ENCODE data around the gene APBB2. TPM values are rescaled to one million over a fixed set of nuclear protein-coding genes. Genes with fewer than 3 reads are reported as not detected.
"Not testable (repeated sequence)": the region's sequence is repeated elsewhere in the genome, so short reads cannot be mapped to it uniquely, and the experiment has no call there.

APBB2 gene
- total RNA-seq, 4 donors from 2014 or later = 66.3 to 133 (median 90.2) TPM

DNA sequence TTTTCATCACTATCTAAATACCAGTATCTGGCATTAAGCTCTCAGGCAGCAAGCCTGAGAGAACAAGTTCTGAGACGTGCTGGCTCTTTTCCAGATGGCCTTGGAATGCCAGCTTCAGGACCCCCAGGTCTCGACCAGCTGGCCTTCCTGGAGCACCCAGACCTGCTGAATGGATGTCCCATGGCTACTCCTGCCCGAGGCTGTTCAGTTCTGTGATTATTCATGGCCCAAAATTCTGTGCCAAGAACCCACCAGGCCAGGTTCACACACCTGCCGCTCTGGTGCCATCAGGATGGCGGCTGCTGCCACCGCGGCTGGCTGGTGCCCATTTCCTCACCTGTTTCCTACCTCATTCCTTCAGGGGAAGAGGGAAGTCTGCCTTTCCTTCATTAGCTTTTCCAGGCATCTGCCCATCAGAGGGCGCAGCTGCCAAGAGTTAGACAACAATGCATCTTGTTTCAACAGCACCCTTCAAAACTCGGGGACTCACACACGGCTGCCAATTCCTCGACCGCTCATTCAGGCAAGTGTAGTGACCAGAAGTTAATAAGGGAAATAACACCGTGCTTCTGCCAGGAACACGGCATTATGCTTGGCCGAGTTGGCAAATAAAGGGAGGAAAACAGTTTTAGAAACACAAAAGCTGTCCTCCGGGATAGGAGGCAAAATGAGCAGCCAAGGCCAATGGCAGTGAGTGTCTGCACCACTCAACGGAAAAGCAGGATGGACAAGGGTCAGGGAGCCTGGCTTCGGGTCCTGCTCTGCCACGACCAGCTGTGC is 290.8 kb downstream of the APBB2 start:
- WGBS, 2 donors (ENCODE audit: low coverage in 1 of 2) = 79 to 100% methylated on average over 1 to 7 of the region's 19 CpGs
- Histone ChIP-seq H3K4me1 (peaks cover 0 to 10% (median 2%) of the 10 kb centered on the region in 3 donors), H3K27me3 (no peaks in the 10 kb centered on the region), H3K4me3 (no peak overlapping the region), H3K27ac (peak overlapping the region in 2 of 4 donors; percentile 23 to 26), H3K36me3 (peaks cover 0 to 32% of the 10 kb centered on the region in 2 donors), H3K9me3 (no peaks in the 10 kb centered on the region)
- TF ChIP-seq, protein P1, sequence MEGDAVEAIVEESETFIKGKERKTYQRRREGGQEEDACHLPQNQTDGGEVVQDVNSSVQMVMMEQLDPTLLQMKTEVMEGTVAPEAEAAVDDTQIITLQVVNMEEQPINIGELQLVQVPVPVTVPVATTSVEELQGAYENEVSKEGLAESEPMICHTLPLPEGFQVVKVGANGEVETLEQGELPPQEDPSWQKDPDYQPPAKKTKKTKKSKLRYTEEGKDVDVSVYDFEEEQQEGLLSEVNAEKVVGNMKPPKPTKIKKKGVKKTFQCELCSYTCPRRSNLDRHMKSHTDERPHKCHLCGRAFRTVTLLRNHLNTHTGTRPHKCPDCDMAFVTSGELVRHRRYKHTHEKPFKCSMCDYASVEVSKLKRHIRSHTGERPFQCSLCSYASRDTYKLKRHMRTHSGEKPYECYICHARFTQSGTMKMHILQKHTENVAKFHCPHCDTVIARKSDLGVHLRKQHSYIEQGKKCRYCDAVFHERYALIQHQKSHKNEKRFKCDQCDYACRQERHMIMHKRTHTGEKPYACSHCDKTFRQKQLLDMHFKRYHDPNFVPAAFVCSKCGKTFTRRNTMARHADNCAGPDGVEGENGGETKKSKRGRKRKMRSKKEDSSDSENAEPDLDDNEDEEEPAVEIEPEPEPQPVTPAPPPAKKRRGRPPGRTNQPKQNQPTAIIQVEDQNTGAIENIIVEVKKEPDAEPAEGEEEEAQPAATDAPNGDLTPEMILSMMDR (IDR thresholded peaks at IDR 0.05) = no peak
- TF ChIP-seq POLR2A (IDR thresholded peaks at IDR 0.05) (no peak), POLR2AphosphoS5 (IDR thresholded peaks at IDR 0.05) (no peak), EP300 (IDR thresholded peaks at IDR 0.05) (no peak)
- ATAC-seq = peak; percentile 35

DNA sequence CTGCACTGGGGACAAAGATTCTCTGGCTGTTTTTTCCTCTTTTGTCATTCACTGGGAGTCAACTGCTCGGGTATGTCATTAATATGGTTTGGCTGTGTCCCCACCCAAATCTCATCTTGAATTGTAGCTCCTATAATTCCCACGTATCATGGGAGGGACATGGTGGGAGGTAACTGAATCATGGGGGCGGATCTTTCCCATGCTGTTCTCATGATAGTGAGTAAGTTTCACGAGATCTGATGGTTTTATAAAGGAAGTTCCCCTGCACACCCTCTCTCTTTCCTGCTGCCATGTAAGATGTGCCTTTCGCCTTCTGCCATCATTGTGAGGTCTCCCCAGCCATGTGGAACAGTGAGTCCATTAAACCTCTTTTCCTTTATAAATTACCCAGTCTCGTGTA is 294.4 kb downstream of the APBB2 start:
- peaks cover 0 to 26% of the 10 kb centered on the region in 2 donors for H3K36me3 ChIP-seq
- H3K27me3 ChIP-seq, ATAC-seq, H3K9me3 ChIP-seq, H3K27ac ChIP-seq, H3K4me3 ChIP-seq: not testable (repeated sequence)
- H3K4me1 ChIP-seq = peaks cover 6 to 36% (median 8%) of the 10 kb centered on the region in 3 donors
- 97% methylated on average over 5 of the region's 6 CpGs for WGBS, 2 donors (ENCODE audit: low coverage in 1 of 2)

DNA sequence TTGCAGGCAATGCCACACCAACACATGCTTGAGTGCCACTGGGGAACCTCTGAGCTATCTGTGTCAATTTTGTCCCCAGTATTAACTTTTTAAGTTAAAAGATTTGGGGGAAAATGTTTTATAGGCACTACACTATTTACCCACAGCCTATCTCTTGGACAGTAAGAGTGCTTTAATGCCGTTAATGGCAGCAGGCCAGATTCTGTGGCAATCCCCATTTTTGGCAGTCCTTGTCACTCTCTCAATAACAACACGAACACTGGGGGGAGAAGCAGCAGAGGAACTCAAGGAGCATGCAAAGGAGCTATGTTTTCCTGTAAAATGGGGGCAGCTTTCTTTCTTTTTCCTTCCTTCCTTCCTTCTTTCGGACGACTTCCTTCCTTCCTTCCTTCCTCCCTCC is 296.0 kb downstream of the APBB2 start:
- TF ChIP-seq EP300 (IDR thresholded peaks at IDR 0.05) (no peak), POLR2AphosphoS5 (IDR thresholded peaks at IDR 0.05) (peak; percentile 44)
- peaks cover 6 to 36% (median 8%) of the 10 kb centered on the region in 3 donors for H3K4me1 ChIP-seq
- H3K27me3 ChIP-seq = no peaks in the 10 kb centered on the region
- peak overlapping the region in 2 of 4 donors; percentile 29 to 35 for H3K27ac ChIP-seq
- peak; percentile 77 for ATAC-seq
- no peaks in the 10 kb centered on the region for H3K9me3 ChIP-seq
- H3K36me3 ChIP-seq = peaks cover 0 to 19% of the 10 kb centered on the region in 2 donors
- 0% methylated on average over 2 of the region's 4 CpGs for WGBS, 2 donors (ENCODE audit: low coverage in 1 of 2)
- H3K4me3 ChIP-seq = no peak overlapping the region

DNA sequence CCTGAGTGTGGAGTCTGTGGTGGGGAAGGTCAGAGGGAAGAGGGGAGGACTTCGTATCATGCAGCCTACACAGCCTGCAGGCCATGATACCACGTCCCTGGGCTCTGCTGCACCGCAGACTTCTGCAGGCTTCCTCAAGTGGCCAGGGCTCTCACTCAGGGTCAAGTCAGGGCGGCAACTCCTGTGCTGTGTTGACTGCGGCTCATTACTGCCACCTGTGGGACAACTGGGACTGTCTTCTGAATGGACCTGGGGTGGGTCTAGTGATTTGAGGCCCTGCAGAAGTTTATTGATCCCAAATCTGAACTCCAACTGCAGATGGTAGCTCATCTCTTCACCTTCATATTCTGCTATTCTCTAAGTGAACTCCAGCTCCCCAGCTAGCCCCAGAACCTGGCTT is 297.5 kb downstream of the APBB2 start:
- Histone ChIP-seq H3K27me3 (no peaks in the 10 kb centered on the region), H3K4me3 (no peak overlapping the region), H3K4me1 (peaks cover 6 to 42% (median 8%) of the 10 kb centered on the region in 3 donors), H3K36me3 (peaks cover 0 to 18% of the 10 kb centered on the region in 2 donors), H3K27ac (no peak overlapping the region), H3K9me3 (no peaks in the 10 kb centered on the region)
- WGBS, 2 donors (ENCODE audit: low coverage in 1 of 2) = 78 to 86% methylated on average over 5 of the region's 5 CpGs
- ATAC-seq = no peak
- TF ChIP-seq POLR2A (IDR thresholded peaks at IDR 0.05) = no peak
- no peak for TF ChIP-seq EP300 (IDR thresholded peaks at IDR 0.05)
- TF ChIP-seq POLR2AphosphoS5 (IDR thresholded peaks at IDR 0.05) = no peak
- TF ChIP-seq, protein P1 (IDR thresholded peaks at IDR 0.05) = peak in 1 of 4 experiments; percentile 25

DNA sequence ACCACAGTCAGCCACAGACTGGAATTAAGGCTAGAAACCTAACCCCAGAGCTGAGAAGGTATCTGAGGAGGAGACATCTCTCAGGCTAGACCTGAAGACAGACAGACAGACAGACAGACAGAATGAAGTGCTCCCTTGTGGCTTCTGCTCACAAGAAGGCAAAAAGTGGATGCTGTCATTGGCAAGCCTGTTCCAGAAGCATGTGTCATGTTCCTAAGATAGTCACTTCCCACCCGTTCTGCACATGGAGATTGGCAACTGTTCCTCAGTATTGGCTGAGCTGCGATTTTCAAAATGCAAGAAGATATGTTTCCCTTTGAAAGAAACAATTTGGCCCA is 298.2 kb downstream of the APBB2 start:
- H3K27ac ChIP-seq = no peak overlapping the region
- peak; percentile 14 for ATAC-seq
- 43 to 49% methylated on average over 2 of the region's 2 CpGs for WGBS, 2 donors (ENCODE audit: low coverage in 1 of 2)
- H3K9me3 ChIP-seq = no peaks in the 10 kb centered on the region
- H3K4me1 ChIP-seq = peaks cover 6 to 42% (median 8%) of the 10 kb centered on the region in 3 donors
- H3K36me3 ChIP-seq = peaks cover 0 to 11% of the 10 kb centered on the region in 2 donors
- H3K4me3 ChIP-seq = no peak overlapping the region
- H3K27me3 ChIP-seq = no peaks in the 10 kb centered on the region
- no peak for TF ChIP-seq EP300 (IDR thresholded peaks at IDR 0.05)
- TF ChIP-seq, protein P1 (IDR thresholded peaks at IDR 0.05) = no peak
- no peak for TF ChIP-seq POLR2AphosphoS5 (IDR thresholded peaks at IDR 0.05)
- no peak for TF ChIP-seq POLR2A (IDR thresholded peaks at IDR 0.05)

All from gastroesophageal sphincter (tissue), 4 donors.